Calu3 (cell line): ENCODE results near the gene ATG9B. TPM values are rescaled to one million over a fixed set of nuclear protein-coding genes. Genes with fewer than 3 reads are reported as not detected.

ENCODE experiments used
- BruUV-seq: library from RNA; stranded (reverse); fragments of 400-500 nt; replicated peaks from 2 replicates; lab custom pipeline; 2021; lab: Mats Ljungman, UMichigan
- CTCF ChIA-PET: fragments of 300-600 bp; sonication (Branson Sonifier 250); formaldehyde crosslinking; loops from one replicate; lab custom pipeline; 2022; ENCODE audit warnings: antibody characterized with exemption; lab: Charles Lee
- DNase-seq: peaks from one replicate; pipeline ENCODE4 v3.0.0; 2022
- H3K27ac Mint-ChIP-seq: one replicate; pipeline ENCODE4 v1.8.0; 2022; ENCODE audit warnings: mixed read lengths; ENCODE audit not compliant: unreplicated experiment
- H3K27me3 Mint-ChIP-seq: one replicate; pipeline ENCODE4 v1.8.0; 2022; ENCODE audit warnings: mixed read lengths; ENCODE audit not compliant: unreplicated experiment
- H3K36me3 Mint-ChIP-seq: one replicate; pipeline ENCODE4 v1.8.0; 2022; ENCODE audit warnings: mild to moderate bottlenecking, moderate library complexity, mixed read lengths; ENCODE audit not compliant: insufficient read depth, unreplicated experiment
- H3K4me1 Mint-ChIP-seq: one replicate; pipeline ENCODE4 v1.8.0; 2022; ENCODE audit warnings: mild to moderate bottlenecking, low read depth, mixed read lengths; ENCODE audit not compliant: unreplicated experiment
- H3K4me3 Mint-ChIP-seq: one replicate; pipeline ENCODE4 v1.8.0; 2022; ENCODE audit warnings: mild to moderate bottlenecking, low read depth, moderate library complexity, mixed read lengths; ENCODE audit not compliant: unreplicated experiment
- H3K9me3 Mint-ChIP-seq: one replicate; pipeline ENCODE4 v1.8.0; 2022; ENCODE audit warnings: low read depth, mixed read lengths; ENCODE audit not compliant: unreplicated experiment
- CTCF ChIP-seq: fragments of 200-600 bp; IDR thresholded peaks from one replicate; pipeline ENCODE4 v1.8.0; 2022; ENCODE audit warnings: antibody characterized with exemption; ENCODE audit not compliant: unreplicated experiment
- intact Hi-C: fragments of 100-400 bp; cut with micrococcal nuclease; formaldehyde crosslinking; loops from one replicate; pipeline ENCODE4 v1.10.0; 2022; ENCODE audit not compliant: unreplicated experiment
- total RNA-seq: library from RNA; stranded (reverse); gene quantifications from 2 replicates; pipeline ENCODE4 v1.2.3, GENCODE V29; 2022

ATG9B gene
- total RNA-seq, 1 experiment from 2014 or later, result 7.9 TPM

GRCh38 chr7:150996376-150997074 lies 27.8 kb downstream of the ATG9B start:
- no peak overlapping the region for H3K27ac Mint-ChIP-seq
- H3K9me3 Mint-ChIP-seq, result peaks cover 2% of the 10 kb centered on the region
- BruUV-seq, result no TSS peak
- H3K4me1 Mint-ChIP-seq, result peaks cover 8% of the 10 kb centered on the region
- no peaks in the 10 kb centered on the region for H3K36me3 Mint-ChIP-seq
- peaks cover 24% of the 10 kb centered on the region for H3K27me3 Mint-ChIP-seq
- no peak for DNase-seq
- no peak overlapping the region for H3K4me3 Mint-ChIP-seq
- CTCF ChIA-PET, result interaction anchor here (0.6 kb wide), 1 partner anchor 52 kb away, joined by 5 read pairs; the partner anchor contains the start of gene ASIC3
- no peak for TF ChIP-seq CTCF
- intact Hi-C loops, result no loop called here

GRCh38 chr7:150994838-150995510 lies 29.3 kb downstream of the ATG9B start:
- Mint-ChIP-seq H3K9me3 (peaks cover 10% of the 10 kb centered on the region), H3K36me3 (peaks cover 12% of the 10 kb centered on the region), H3K4me1 (peaks cover 23% of the 10 kb centered on the region), H3K27ac (no peak overlapping the region), H3K27me3 (peaks cover 24% of the 10 kb centered on the region), H3K4me3 (no peak overlapping the region)
- no peak for DNase-seq
- no peak for TF ChIP-seq CTCF
- BruUV-seq, result no TSS peak
- intact Hi-C loops, result no loop called here
- CTCF ChIA-PET, result interaction anchor here (1.0 kb wide), 1 partner anchor 10 kb away, joined by 3 read pairs; no protein-coding TSS in a partner anchor

GRCh38 chr7:150994141-150994837 lies 30.0 kb downstream of the ATG9B start:
- no peak for TF ChIP-seq CTCF
- Mint-ChIP-seq H3K27me3 (peaks cover 28% of the 10 kb centered on the region), H3K36me3 (peaks cover 13% of the 10 kb centered on the region), H3K4me3 (no peak overlapping the region), H3K9me3 (peaks cover 16% of the 10 kb centered on the region), H3K27ac (no peak overlapping the region), H3K4me1 (peaks cover 25% of the 10 kb centered on the region)
- no TSS peak for BruUV-seq
- no peak for DNase-seq
- CTCF ChIA-PET, result interaction anchor here (0.9 to 1.0 kb wide), 3 partner anchors 10 to 32 kb away, joined by 3 read pairs; no protein-coding TSS in a partner anchor
- intact Hi-C loops, result no loop called here

GRCh38 chr7:150993511-150993910 lies 30.8 kb downstream of the ATG9B start:
- Mint-ChIP-seq H3K27me3 (peaks cover 28% of the 10 kb centered on the region), H3K9me3 (peaks cover 16% of the 10 kb centered on the region), H3K4me3 (no peak overlapping the region), H3K4me1 (peaks cover 25% of the 10 kb centered on the region), H3K27ac (no peak overlapping the region), H3K36me3 (peaks cover 13% of the 10 kb centered on the region)
- intact Hi-C loops, result no loop called here
- no TSS peak for BruUV-seq
- TF ChIP-seq CTCF, result no peak
- no peak for DNase-seq
- CTCF ChIA-PET, result interaction anchor here (0.9 to 1.2 kb wide), 3 partner anchors 9 to 31 kb away, joined by 3 read pairs; no protein-coding TSS in a partner anchor
